ENCODE results near the gene VWC2. TPM values are rescaled to one million over a fixed set of nuclear protein-coding genes. Genes with fewer than 3 reads are reported as not detected.

VWC2 gene
- total and polyA plus RNA-seq, 2 of the 13 experiments (the other 11 are each of a cell fraction or from before 2014, with no cell fraction given): not detected

GRCh38 chr7:49783446-49783845 is 10.0 kb downstream of the VWC2 start:
- Histone ChIP-seq H3K4me3 (replicated peaks in 1 of 3; ENCODE audit: insufficient read depth in 1 of 3, low read depth in 2 of 3, low read length in 3 of 3) (no peak overlapping the region), H3K36me3 (replicated peaks in 1 of 2; ENCODE audit: control insufficient read depth in 1 of 2, insufficient read depth in 2 of 2, low read length in 2 of 2) (no peaks in the 10 kb centered on the region), H3K4me2 (ENCODE audit: low read depth, low read length) (no peak overlapping the region), H4K20me1 (ENCODE audit: insufficient read depth, low read length) (no peaks in the 10 kb centered on the region), H3K27ac (ENCODE audit: extremely low read length, insufficient read depth, low read length) (no peak overlapping the region), H3K9ac (ENCODE audit: insufficient read depth, low read depth, low read length) (no peak overlapping the region), H3K4me1 (ENCODE audit: insufficient read depth, low read length) (no peaks in the 10 kb centered on the region), H3K27me3 (ENCODE audit: control insufficient read depth in 1 of 2, insufficient read depth in 2 of 2, low read length in 2 of 2) (no peaks in the 10 kb centered on the region), H3K9me3 (ENCODE audit: low read length) (no peaks in the 10 kb centered on the region), H2AFZ (ENCODE audit: low read length) (no peak overlapping the region), H3K79me2 (ENCODE audit: insufficient read depth, low read length) (no peaks in the 10 kb centered on the region)
- DNase-seq (ENCODE audit: low spot score) (no peak), FAIRE-seq (no peak), ATAC-seq (no peak)
- no TSS peak for BruUV-seq (replicated peaks)
- intact Hi-C loops (cut with micrococcal nuclease; ENCODE audit: unreplicated experiment) (no loop called here), in situ Hi-C loops (cut with HindIII; ENCODE audit: extremely low pct_ligation_motif_present, low pct_unique_long_range_greater_than_20kb) (no loop called here)
- WGBS (ENCODE audit: low lambda C conversion rate): 2% methylated on average over 7 of the region's 7 CpGs
- ChIA-PET CTCF (ENCODE audit: low intra/inter-chr PET ratio, low total read pairs) (no interaction called here), POLR2A (no interaction called here)
- TF ChIP-seq NKX3-1 (CRISPR knock-in tag; IDR thresholded peaks at IDR 0.05) (no peak), U2AF1 (optimal IDR thresholded peaks at IDR 0.05; ENCODE audit: low read depth, low read length) (no peak), CBX1 (IDR thresholded peaks at IDR 0.05; ENCODE audit: low read depth) (no peak), ZBTB3 (CRISPR knock-in tag; IDR thresholded peaks at IDR 0.05; ENCODE audit: borderline replicate concordance, low read depth) (no peak), FOXM1 (CRISPR knock-in tag; IDR thresholded peaks at IDR 0.05) (no peak)

DNA sequence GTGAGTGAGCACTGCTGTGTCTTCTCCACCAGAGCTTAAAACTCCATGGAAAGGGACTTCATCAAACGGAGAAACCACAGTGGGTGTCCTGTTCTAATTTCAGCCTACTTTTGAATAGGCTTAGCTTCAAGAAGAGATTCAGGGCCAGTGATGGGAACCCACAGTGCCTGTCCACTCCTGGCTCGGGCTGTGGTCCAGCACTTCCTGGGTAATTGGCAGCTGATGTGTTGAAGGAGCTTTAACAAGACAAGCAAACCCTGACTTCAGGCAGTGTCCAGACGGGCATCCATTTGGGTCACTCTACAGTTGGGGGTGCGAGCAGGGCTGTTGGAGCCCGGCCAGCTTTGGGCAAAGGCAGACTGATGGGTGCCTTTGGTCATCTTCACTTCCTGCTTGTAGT is 14.5 kb downstream of the VWC2 start:
- no peaks in the 10 kb centered on the region for H3K4me1 ChIP-seq (ENCODE audit: insufficient read depth, low read length)
- H3K36me3 ChIP-seq (replicated peaks in 1 of 2; ENCODE audit: control insufficient read depth in 1 of 2, insufficient read depth in 2 of 2, low read length in 2 of 2): no peaks in the 10 kb centered on the region
- no peak overlapping the region for H2AFZ ChIP-seq (ENCODE audit: low read length)
- in situ Hi-C loops (cut with HindIII; ENCODE audit: extremely low pct_ligation_motif_present, low pct_unique_long_range_greater_than_20kb) (no loop called here), intact Hi-C loops (cut with micrococcal nuclease; ENCODE audit: unreplicated experiment) (no loop called here)
- H3K79me2 ChIP-seq (ENCODE audit: insufficient read depth, low read length): no peaks in the 10 kb centered on the region
- no peak overlapping the region for H3K4me2 ChIP-seq (ENCODE audit: low read depth, low read length)
- ChIA-PET POLR2A (no interaction called here), CTCF (ENCODE audit: low intra/inter-chr PET ratio, low total read pairs) (no interaction called here)
- no peak overlapping the region for H3K27ac ChIP-seq (ENCODE audit: extremely low read length, insufficient read depth, low read length)
- FAIRE-seq: no peak
- no peak for ATAC-seq
- H3K9me3 ChIP-seq (ENCODE audit: low read length): no peaks in the 10 kb centered on the region
- H3K27me3 ChIP-seq (ENCODE audit: control insufficient read depth in 1 of 2, insufficient read depth in 2 of 2, low read length in 2 of 2): no peaks in the 10 kb centered on the region
- H3K9ac ChIP-seq (ENCODE audit: insufficient read depth, low read depth, low read length): no peak overlapping the region
- H3K4me3 ChIP-seq (replicated peaks in 1 of 3; ENCODE audit: insufficient read depth in 1 of 3, low read depth in 2 of 3, low read length in 3 of 3): no peak overlapping the region
- 4% methylated on average over 4 of the region's 5 CpGs for WGBS (ENCODE audit: low lambda C conversion rate)
- BruUV-seq (replicated peaks): no TSS peak
- no peak for DNase-seq (ENCODE audit: low spot score)
- no peaks in the 10 kb centered on the region for H4K20me1 ChIP-seq (ENCODE audit: insufficient read depth, low read length)
- TF ChIP-seq ZSCAN31 (CRISPR knock-in tag; IDR thresholded peaks at IDR 0.05; ENCODE audit: low read depth) (no peak), PATZ1 (CRISPR knock-in tag; IDR thresholded peaks at IDR 0.05) (no peak), KLF13 (CRISPR knock-in tag; IDR thresholded peaks at IDR 0.05) (no peak), ZNF629 (CRISPR knock-in tag; conservative IDR thresholded peaks at IDR 0.05) (no peak), ZNF124 (CRISPR knock-in tag; IDR thresholded peaks at IDR 0.05) (no peak), ZNF138 (CRISPR knock-in tag; IDR thresholded peaks at IDR 0.05; ENCODE audit: low read depth) (no peak), ZNF383 (CRISPR knock-in tag; IDR thresholded peaks at IDR 0.05; ENCODE audit: borderline replicate concordance) (no peak), FOXA3 (CRISPR knock-in tag; IDR thresholded peaks at IDR 0.05) (no peak)
- TF ChIP-seq, protein P1, sequence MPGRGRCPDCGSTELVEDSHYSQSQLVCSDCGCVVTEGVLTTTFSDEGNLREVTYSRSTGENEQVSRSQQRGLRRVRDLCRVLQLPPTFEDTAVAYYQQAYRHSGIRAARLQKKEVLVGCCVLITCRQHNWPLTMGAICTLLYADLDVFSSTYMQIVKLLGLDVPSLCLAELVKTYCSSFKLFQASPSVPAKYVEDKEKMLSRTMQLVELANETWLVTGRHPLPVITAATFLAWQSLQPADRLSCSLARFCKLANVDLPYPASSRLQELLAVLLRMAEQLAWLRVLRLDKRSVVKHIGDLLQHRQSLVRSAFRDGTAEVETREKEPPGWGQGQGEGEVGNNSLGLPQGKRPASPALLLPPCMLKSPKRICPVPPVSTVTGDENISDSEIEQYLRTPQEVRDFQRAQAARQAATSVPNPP (CRISPR knock-in tag; IDR thresholded peaks at IDR 0.05): no peak
- TF ChIP-seq, protein P2, sequence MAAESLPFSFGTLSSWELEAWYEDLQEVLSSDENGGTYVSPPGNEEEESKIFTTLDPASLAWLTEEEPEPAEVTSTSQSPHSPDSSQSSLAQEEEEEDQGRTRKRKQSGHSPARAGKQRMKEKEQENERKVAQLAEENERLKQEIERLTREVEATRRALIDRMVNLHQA (CRISPR knock-in tag; IDR thresholded peaks at IDR 0.05): no peak
- TF ChIP-seq, protein P3, sequence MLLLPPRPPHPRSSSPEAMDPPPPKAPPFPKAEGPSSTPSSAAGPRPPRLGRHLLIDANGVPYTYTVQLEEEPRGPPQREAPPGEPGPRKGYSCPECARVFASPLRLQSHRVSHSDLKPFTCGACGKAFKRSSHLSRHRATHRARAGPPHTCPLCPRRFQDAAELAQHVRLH (CRISPR knock-in tag; IDR thresholded peaks at IDR 0.05; ENCODE audit: borderline replicate concordance, low read depth): no peak

Data from HepG2 (cell line).